KMS-11 (cell line): ENCODE measurements around the gene ST3GAL4.

Experiments
- H2AFZ ChIP-seq: fragments of 200-600 bp; sonication (generic); 2 replicates; pipeline ENCODE4 v1.6.1; 2016; ENCODE audit warnings: antibody characterized with exemption, mixed run types, low read depth
- H3K27ac ChIP-seq: fragments of 200-600 bp; sonication (generic); 2 replicates; pipeline ENCODE4 v1.6.1; 2016; ENCODE audit warnings: mild to moderate bottlenecking, mixed run types
- H3K27me3 ChIP-seq: fragments of 200-600 bp; sonication (generic); 2 replicates; pipeline ENCODE4 v1.6.1; 2017; ENCODE audit warnings: mild to moderate bottlenecking, low read depth, mixed run types, moderate library complexity; ENCODE audit not compliant: insufficient read depth
- H3K36me3 ChIP-seq: fragments of 200-600 bp; sonication (generic); 2 replicates; pipeline ENCODE4 v1.6.1; 2017; ENCODE audit warnings: mild to moderate bottlenecking, mixed run types; ENCODE audit not compliant: insufficient read depth
- H3K4me1 ChIP-seq: fragments of 200-600 bp; sonication (generic); 2 replicates; pipeline ENCODE4 v1.6.1; 2016; ENCODE audit warnings: mild to moderate bottlenecking, low read depth, mixed run types; ENCODE audit not compliant: poor library complexity, severe bottlenecking
- H3K4me2 ChIP-seq: fragments of 200-600 bp; sonication (generic); 2 replicates; pipeline ENCODE4 v1.7.0; 2016; ENCODE audit warnings: mild to moderate bottlenecking, mixed run types
- H3K4me3 ChIP-seq: fragments of 200-600 bp; sonication (generic); IDR thresholded peaks from 2 replicates; pipeline ENCODE4 v1.6.1; 2017; ENCODE audit warnings: low read depth, low read length, mixed read lengths; ENCODE audit not compliant: insufficient read depth
- H3K79me2 ChIP-seq: fragments of 200-600 bp; sonication (generic); 2 replicates; pipeline ENCODE4 v1.6.1; 2016; ENCODE audit warnings: low read depth, mixed run types; ENCODE audit not compliant: insufficient read depth
- H3K9ac ChIP-seq: fragments of 200-600 bp; sonication (generic); 2 replicates; pipeline ENCODE4 v1.6.1; 2016; ENCODE audit warnings: mild to moderate bottlenecking, mixed run types
- H4K20me1 ChIP-seq: fragments of 200-600 bp; sonication (generic); 2 replicates; pipeline ENCODE4 v1.6.1; 2016; ENCODE audit warnings: mild to moderate bottlenecking, mixed run types; ENCODE audit not compliant: insufficient read depth
- TF ChIP-seq, protein P1 (sequence below): fragments of 200-600 bp; sonication (generic); conservative IDR thresholded peaks from 2 replicates; pipeline ENCODE4 v1.6.1; 2017; ENCODE audit warnings: low read depth, mild to moderate bottlenecking, antibody characterized with exemption, low read length, moderate library complexity, mixed read lengths

The ST3GAL4 gene

DNA sequence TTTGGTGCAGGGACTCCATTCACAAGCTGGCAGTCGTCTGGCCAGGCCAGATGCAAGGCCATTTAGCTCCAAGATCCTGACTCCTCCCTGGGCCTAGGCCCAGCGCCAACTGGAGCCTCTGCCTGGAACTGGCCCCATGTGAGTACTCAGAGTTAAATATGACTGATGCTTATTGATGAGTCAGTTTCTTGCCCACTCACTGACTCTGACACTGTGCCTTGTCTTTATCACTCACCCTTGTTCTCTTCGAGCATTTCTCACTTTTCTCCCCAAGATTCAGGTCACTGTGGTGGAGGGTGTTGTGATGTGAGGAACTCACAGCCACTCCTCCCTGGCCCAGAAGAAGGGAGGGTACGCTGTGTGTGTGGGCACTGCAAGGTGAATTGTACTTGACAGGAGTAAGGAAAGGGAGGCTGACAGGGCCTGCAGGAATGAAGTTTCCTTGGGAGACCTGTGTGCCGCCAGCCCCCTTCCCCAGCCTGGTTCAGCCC, 23.2 kb upstream of the ST3GAL4 start:
- H3K4me2 ChIP-seq = no peak overlapping the region
- no peaks in the 10 kb centered on the region for H3K27me3 ChIP-seq
- no peaks in the 10 kb centered on the region for H4K20me1 ChIP-seq
- no peak overlapping the region for H3K27ac ChIP-seq
- no peaks in the 10 kb centered on the region for H3K36me3 ChIP-seq
- H2AFZ ChIP-seq = no peak overlapping the region
- no peak overlapping the region for H3K9ac ChIP-seq
- no peaks in the 10 kb centered on the region for H3K4me1 ChIP-seq
- H3K79me2 ChIP-seq = no peaks in the 10 kb centered on the region
- TF ChIP-seq, protein P1, sequence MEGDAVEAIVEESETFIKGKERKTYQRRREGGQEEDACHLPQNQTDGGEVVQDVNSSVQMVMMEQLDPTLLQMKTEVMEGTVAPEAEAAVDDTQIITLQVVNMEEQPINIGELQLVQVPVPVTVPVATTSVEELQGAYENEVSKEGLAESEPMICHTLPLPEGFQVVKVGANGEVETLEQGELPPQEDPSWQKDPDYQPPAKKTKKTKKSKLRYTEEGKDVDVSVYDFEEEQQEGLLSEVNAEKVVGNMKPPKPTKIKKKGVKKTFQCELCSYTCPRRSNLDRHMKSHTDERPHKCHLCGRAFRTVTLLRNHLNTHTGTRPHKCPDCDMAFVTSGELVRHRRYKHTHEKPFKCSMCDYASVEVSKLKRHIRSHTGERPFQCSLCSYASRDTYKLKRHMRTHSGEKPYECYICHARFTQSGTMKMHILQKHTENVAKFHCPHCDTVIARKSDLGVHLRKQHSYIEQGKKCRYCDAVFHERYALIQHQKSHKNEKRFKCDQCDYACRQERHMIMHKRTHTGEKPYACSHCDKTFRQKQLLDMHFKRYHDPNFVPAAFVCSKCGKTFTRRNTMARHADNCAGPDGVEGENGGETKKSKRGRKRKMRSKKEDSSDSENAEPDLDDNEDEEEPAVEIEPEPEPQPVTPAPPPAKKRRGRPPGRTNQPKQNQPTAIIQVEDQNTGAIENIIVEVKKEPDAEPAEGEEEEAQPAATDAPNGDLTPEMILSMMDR = no peak
- no peak overlapping the region for H3K4me3 ChIP-seq

DNA sequence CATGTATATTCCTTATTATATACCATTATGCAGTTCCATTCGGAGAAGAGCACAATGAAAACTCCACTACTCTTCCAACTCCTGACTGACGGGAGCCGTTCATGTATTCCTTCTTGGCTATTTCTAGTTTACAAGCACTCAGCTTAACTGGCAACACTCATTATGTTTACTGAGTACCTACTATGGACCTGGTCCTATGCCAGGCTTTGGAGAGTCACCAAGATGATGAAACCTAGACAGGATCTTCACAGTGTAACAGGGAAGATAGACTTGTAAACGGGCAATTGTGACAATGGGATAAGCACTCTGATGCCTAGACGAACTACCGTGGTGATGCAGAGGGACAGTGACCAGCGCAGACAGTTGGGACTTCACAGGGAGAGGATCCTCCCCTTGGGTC, 22.3 kb upstream of the ST3GAL4 start:
- H3K27ac ChIP-seq = no peak overlapping the region
- no peak overlapping the region for H3K4me3 ChIP-seq
- no peaks in the 10 kb centered on the region for H4K20me1 ChIP-seq
- H3K27me3 ChIP-seq = no peaks in the 10 kb centered on the region
- H2AFZ ChIP-seq = no peak overlapping the region
- H3K4me1 ChIP-seq = no peaks in the 10 kb centered on the region
- no peak overlapping the region for H3K9ac ChIP-seq
- H3K4me2 ChIP-seq = no peak overlapping the region
- no peaks in the 10 kb centered on the region for H3K36me3 ChIP-seq
- H3K79me2 ChIP-seq = no peaks in the 10 kb centered on the region
- TF ChIP-seq, protein P1 = no peak

DNA sequence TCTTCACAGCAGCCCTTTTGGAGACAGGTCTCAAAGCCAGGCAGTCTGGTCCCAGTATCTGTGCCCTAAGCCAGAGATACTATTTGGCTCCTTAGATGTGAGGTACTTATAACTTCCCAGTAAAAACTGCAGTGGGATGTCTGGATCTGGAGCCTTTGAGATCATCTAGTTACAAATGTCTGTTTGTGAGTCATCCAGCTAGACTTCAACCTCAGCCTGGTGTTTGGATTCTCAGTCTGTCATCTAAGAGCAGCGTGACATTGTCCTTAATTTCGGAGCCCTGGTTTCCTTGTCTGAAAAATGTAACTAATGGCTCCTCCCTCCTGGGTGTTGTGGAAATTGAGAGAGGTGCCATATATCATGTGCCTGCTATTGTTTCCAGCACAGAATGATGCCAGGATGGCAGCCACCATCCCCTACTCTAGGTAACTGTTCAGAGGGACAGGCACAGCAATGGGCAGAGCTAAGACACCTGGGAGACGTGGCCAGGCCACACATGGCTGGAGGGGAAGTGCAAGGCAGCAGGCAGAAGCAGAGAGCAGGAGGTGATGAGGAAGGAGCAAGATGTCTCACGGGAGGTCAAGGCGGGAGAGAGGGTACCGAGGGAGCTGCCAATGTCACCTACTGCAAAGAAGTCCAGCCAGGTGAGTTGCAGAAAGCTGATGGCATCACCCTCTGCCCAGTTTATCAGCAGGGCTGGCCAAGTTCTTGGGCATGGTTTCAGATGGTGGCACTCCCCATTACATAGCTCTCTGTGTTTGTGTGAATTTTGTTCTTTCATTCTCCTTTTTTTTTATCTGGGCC, 20.6 kb upstream of the ST3GAL4 start:
- H3K9ac ChIP-seq = no peak overlapping the region
- H3K4me2 ChIP-seq = no peak overlapping the region
- no peaks in the 10 kb centered on the region for H3K27me3 ChIP-seq
- no peaks in the 10 kb centered on the region for H4K20me1 ChIP-seq
- no peaks in the 10 kb centered on the region for H3K36me3 ChIP-seq
- H2AFZ ChIP-seq = no peak overlapping the region
- H3K27ac ChIP-seq = no peak overlapping the region
- no peaks in the 10 kb centered on the region for H3K79me2 ChIP-seq
- H3K4me1 ChIP-seq = no peaks in the 10 kb centered on the region
- H3K4me3 ChIP-seq = no peak overlapping the region
- TF ChIP-seq, protein P1 = no peak

DNA sequence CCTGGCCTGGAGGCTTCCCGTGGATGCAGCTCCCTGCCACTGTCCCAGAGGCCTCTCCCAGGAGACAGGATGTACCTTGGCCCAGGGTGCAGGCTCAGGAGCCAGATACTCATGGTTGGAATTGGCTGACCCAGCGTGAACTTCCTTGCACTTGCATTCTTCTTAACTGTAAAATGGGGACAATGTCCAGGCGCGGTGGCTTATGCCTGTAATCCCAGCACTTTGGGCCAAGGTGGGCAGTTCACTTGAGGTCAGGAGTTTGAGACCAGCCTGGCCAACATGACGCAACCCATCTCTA, 20.1 kb upstream of the ST3GAL4 start:
- no peaks in the 10 kb centered on the region for H3K27me3 ChIP-seq
- H3K36me3 ChIP-seq = no peaks in the 10 kb centered on the region
- H3K27ac ChIP-seq = no peak overlapping the region
- no peak overlapping the region for H3K9ac ChIP-seq
- H2AFZ ChIP-seq = no peak overlapping the region
- no peaks in the 10 kb centered on the region for H4K20me1 ChIP-seq
- H3K4me3 ChIP-seq = no peak overlapping the region
- TF ChIP-seq, protein P1 = no peak
- H3K4me1 ChIP-seq = no peaks in the 10 kb centered on the region
- H3K79me2 ChIP-seq = no peaks in the 10 kb centered on the region
- no peak overlapping the region for H3K4me2 ChIP-seq
